ENCODE measurements around the gene XIRP2.
A peak's percentile ranks its signal among the peaks of the same experiment; 100 is the strongest.

Gene XIRP2

DNA sequence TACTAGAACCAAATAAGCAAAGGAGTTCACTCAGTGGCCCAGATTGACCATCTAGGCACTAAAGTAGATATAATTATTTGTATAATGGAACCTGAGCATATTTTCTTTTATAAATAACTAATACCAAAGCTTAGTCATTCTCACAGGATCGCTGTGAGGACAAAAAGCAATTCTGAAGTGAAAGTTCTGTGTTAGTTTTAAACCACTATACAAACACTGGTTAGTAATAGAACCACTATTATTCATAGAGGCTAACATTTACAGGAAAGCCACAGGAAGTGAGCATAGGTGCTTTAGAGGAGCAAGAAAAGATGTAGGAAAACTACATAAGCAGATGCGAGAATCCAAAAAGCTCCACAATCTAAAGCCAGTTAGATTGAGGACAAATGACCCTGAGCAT is 364.7 kb downstream of the XIRP2 start:
- TF ChIP-seq MAX (IDR thresholded peaks at IDR 0.05; ENCODE audit: low read depth, low read length) (no peak), POLR2A (IDR thresholded peaks at IDR 0.05; ENCODE audit: extremely low read depth, insufficient read length) (no peak), MYC (IDR thresholded peaks at IDR 0.05; ENCODE audit: low read depth, low read length) (no peak)
- TF ChIP-seq, protein P1, sequence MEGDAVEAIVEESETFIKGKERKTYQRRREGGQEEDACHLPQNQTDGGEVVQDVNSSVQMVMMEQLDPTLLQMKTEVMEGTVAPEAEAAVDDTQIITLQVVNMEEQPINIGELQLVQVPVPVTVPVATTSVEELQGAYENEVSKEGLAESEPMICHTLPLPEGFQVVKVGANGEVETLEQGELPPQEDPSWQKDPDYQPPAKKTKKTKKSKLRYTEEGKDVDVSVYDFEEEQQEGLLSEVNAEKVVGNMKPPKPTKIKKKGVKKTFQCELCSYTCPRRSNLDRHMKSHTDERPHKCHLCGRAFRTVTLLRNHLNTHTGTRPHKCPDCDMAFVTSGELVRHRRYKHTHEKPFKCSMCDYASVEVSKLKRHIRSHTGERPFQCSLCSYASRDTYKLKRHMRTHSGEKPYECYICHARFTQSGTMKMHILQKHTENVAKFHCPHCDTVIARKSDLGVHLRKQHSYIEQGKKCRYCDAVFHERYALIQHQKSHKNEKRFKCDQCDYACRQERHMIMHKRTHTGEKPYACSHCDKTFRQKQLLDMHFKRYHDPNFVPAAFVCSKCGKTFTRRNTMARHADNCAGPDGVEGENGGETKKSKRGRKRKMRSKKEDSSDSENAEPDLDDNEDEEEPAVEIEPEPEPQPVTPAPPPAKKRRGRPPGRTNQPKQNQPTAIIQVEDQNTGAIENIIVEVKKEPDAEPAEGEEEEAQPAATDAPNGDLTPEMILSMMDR (IDR thresholded peaks at IDR 0.05; ENCODE audit: low read depth, low read length) = no peak
- no peak overlapping the region for H3K4me3 ChIP-seq (ENCODE audit: low read depth, low read length)
- no peak for DNase-seq (ENCODE audit: low read depth)

DNA sequence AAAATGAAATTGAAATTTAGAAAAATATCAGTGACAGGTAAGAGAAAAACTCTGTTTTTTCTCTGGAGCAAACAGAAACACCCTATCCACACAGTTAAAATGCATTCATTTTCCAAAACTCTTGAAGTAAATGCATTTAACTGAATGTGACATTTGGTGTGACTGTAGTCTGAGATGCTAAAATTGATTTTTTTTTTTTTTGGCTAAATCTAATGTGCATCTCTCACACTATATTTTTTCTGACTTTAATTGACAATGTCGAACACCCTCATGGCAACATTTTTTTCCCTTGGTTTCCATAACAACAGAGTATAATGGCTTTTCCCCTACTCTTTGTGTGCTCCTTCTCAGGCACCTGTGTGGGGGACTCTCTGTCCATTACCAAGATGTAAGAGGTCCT is 366.4 kb downstream of the XIRP2 start:
- no peak overlapping the region for H3K4me3 ChIP-seq (ENCODE audit: low read depth, low read length)
- TF ChIP-seq, protein P1 (IDR thresholded peaks at IDR 0.05; ENCODE audit: low read depth, low read length) = no peak
- TF ChIP-seq POLR2A (IDR thresholded peaks at IDR 0.05; ENCODE audit: extremely low read depth, insufficient read length) (no peak), MYC (IDR thresholded peaks at IDR 0.05; ENCODE audit: low read depth, low read length) (no peak), MAX (IDR thresholded peaks at IDR 0.05; ENCODE audit: low read depth, low read length) (no peak)
- no peak for DNase-seq (ENCODE audit: low read depth)

- no peak overlapping the region for H3K4me3 ChIP-seq (ENCODE audit: low read depth, low read length)
- TF ChIP-seq, protein P1 (IDR thresholded peaks at IDR 0.05; ENCODE audit: low read depth, low read length) = no peak
- TF ChIP-seq MYC (IDR thresholded peaks at IDR 0.05; ENCODE audit: low read depth, low read length) = no peak
- TF ChIP-seq POLR2A (IDR thresholded peaks at IDR 0.05; ENCODE audit: extremely low read depth, insufficient read length) = no peak
- TF ChIP-seq MAX (IDR thresholded peaks at IDR 0.05; ENCODE audit: low read depth, low read length) = no peak
Measured at GRCh38 chr2:167258712-167259111, 370.4 kb downstream of the XIRP2 start.

GRCh38 chr2:167264380-167264779 is 376.1 kb downstream of the XIRP2 start:
- DNase-seq (ENCODE audit: low read depth) = peak; percentile 24
- H3K4me3 ChIP-seq (ENCODE audit: low read depth, low read length) = no peak overlapping the region
- TF ChIP-seq MYC (IDR thresholded peaks at IDR 0.05; ENCODE audit: low read depth, low read length) = no peak
- TF ChIP-seq MAX (IDR thresholded peaks at IDR 0.05; ENCODE audit: low read depth, low read length) = no peak
- TF ChIP-seq POLR2A (IDR thresholded peaks at IDR 0.05; ENCODE audit: extremely low read depth, insufficient read length) = no peak
- TF ChIP-seq, protein P1 (IDR thresholded peaks at IDR 0.05; ENCODE audit: low read depth, low read length) = peak; percentile 36

More at GRCh38 chr2:167258712-167259111, 370.4 kb downstream of the XIRP2 start:
- no peak for DNase-seq (ENCODE audit: low read depth)

GRCh38 chr2:167265004-167265403 is 376.7 kb downstream of the XIRP2 start:
- no peak for DNase-seq (ENCODE audit: low read depth)
- no peak overlapping the region for H3K4me3 ChIP-seq (ENCODE audit: low read depth, low read length)
- TF ChIP-seq, protein P1 (IDR thresholded peaks at IDR 0.05; ENCODE audit: low read depth, low read length) = no peak
- TF ChIP-seq MAX (IDR thresholded peaks at IDR 0.05; ENCODE audit: low read depth, low read length) (no peak), MYC (IDR thresholded peaks at IDR 0.05; ENCODE audit: low read depth, low read length) (no peak), POLR2A (IDR thresholded peaks at IDR 0.05; ENCODE audit: extremely low read depth, insufficient read length) (no peak)
